GM23338 (cell line): Measurements from ENCODE around the gene MMD. TPM values are rescaled to one million over a fixed set of nuclear protein-coding genes. Genes with fewer than 3 reads are reported as not detected.
"Not testable (repeated sequence)": the region's sequence is repeated elsewhere in the genome, so short reads cannot be mapped to it uniquely, and the experiment has no call there.

Source experiments
- ATAC-seq: fragments of 200-7000 bp; cut with Tn5 transposase; 3 replicates; pipeline ENCODE4 v1.9.1; 2020
- DNase-seq: peaks from one replicate; pipeline ENCODE4 v3.0.0-alpha.2; 2015; ENCODE audit warnings: low spot score
- H2AFZ ChIP-seq: fragments of 200-600 bp; sonication (generic); 2 replicates; pipeline ENCODE4 v1.8.0; 2016; ENCODE audit warnings: antibody characterized with exemption, mild to moderate bottlenecking, moderate library complexity
- H3F3A ChIP-seq: fragments of 200-600 bp; sonication (generic); replicated peaks from 2 replicates; pipeline ENCODE4 v1.8.0; 2017; ENCODE audit warnings: antibody characterized with exemption, mixed run types, low read depth
- H3K27ac ChIP-seq: fragments of 200-600 bp; sonication (generic); 2 replicates; pipeline ENCODE4 v1.6.1; 2016; ENCODE audit warnings: low read depth
- H3K27me3 ChIP-seq: fragments of 200-600 bp; sonication (generic); 2 replicates; pipeline ENCODE4 v1.8.0; 2016; ENCODE audit warnings: mild to moderate bottlenecking, mixed run types, moderate library complexity; ENCODE audit not compliant: insufficient read depth
- H3K36me3 ChIP-seq: fragments of 200-600 bp; sonication (generic); 2 replicates; pipeline ENCODE4 v1.8.0; 2016; ENCODE audit warnings: mild to moderate bottlenecking; ENCODE audit not compliant: insufficient read depth
- H3K4me1 ChIP-seq: fragments of 200-600 bp; sonication (generic); 2 replicates; pipeline ENCODE4 v1.8.0; 2016; ENCODE audit warnings: mild to moderate bottlenecking, moderate library complexity; ENCODE audit not compliant: insufficient read depth
- H3K4me2 ChIP-seq: fragments of 200-600 bp; sonication (generic); 2 replicates; pipeline ENCODE4 v1.7.1; 2017; ENCODE audit warnings: mixed run types
- H3K4me3 ChIP-seq: fragments of 200-600 bp; sonication (generic); 2 replicates; pipeline ENCODE4 v1.6.1; 2016; ENCODE audit warnings: mixed run types
- H3K79me2 ChIP-seq: fragments of 200-600 bp; sonication (generic); replicated peaks from 2 replicates; pipeline ENCODE4 v1.8.0; 2017; ENCODE audit warnings: mild to moderate bottlenecking; ENCODE audit not compliant: insufficient read depth
- H3K9me2 ChIP-seq: fragments of 200-600 bp; sonication (generic); 2 replicates; pipeline ENCODE4 v1.8.0; 2017; ENCODE audit not compliant: insufficient read depth
- H4K20me1 ChIP-seq: fragments of 200-600 bp; sonication (generic); replicated peaks from 2 replicates; pipeline ENCODE4 v1.8.0; 2017; ENCODE audit warnings: mild to moderate bottlenecking; ENCODE audit not compliant: insufficient read depth
- H3K27ac Mint-ChIP-seq: 2 replicates; pipeline ENCODE4 v1.8.0; 2020; ENCODE audit warnings: inconsistent platforms, mild to moderate bottlenecking, moderate library complexity, mixed read lengths
- H3K27me3 Mint-ChIP-seq: 3 replicates; pipeline ENCODE4 v1.8.0; 2022; ENCODE audit warnings: low read depth, mild to moderate bottlenecking, moderate library complexity, mixed read lengths, inconsistent platforms; ENCODE audit not compliant: insufficient read depth, poor library complexity
- H3K36me3 Mint-ChIP-seq: 3 replicates; pipeline ENCODE4 v1.8.0; 2021; ENCODE audit warnings: low read depth, mild to moderate bottlenecking, inconsistent platforms, moderate library complexity, mixed read lengths
- H3K4me1 Mint-ChIP-seq: 3 replicates; pipeline ENCODE4 v1.8.0; 2020; ENCODE audit warnings: mild to moderate bottlenecking, inconsistent platforms, mixed read lengths
- H3K4me3 Mint-ChIP-seq: 3 replicates; pipeline ENCODE4 v1.8.0; 2021; ENCODE audit warnings: moderate library complexity, mild to moderate bottlenecking, inconsistent platforms, mixed read lengths
- H3K9me3 Mint-ChIP-seq: 3 replicates; pipeline ENCODE4 v1.8.0; 2020; ENCODE audit warnings: moderate library complexity, mild to moderate bottlenecking, inconsistent platforms, mixed read lengths
- CREB1 ChIP-seq: fragments of 250-450 bp; sonication (Bioruptor Pico); IDR thresholded peaks from 2 replicates; pipeline ENCODE4 v1.5.0; 2020; ENCODE audit warnings: low read depth, mild to moderate bottlenecking, moderate library complexity
- EZH2 ChIP-seq: fragments of 200-600 bp; sonication (generic); IDR thresholded peaks from one replicate; pipeline ENCODE4 v1.8.0; 2017; ENCODE audit warnings: antibody characterized with exemption, mild to moderate bottlenecking, low read depth; ENCODE audit not compliant: unreplicated experiment
- EZH2phosphoT487 ChIP-seq: fragments of 200-600 bp; sonication (generic); IDR thresholded peaks from one replicate; pipeline ENCODE4 v1.8.1; 2018; ENCODE audit warnings: antibody characterized with exemption; ENCODE audit not compliant: unreplicated experiment
- JUNB ChIP-seq: IDR thresholded peaks from one replicate; pipeline ENCODE4 v1.6.1; 2016; ENCODE audit warnings: antibody characterized with exemption; ENCODE audit not compliant: unreplicated experiment
- STAT1 ChIP-seq: IDR thresholded peaks from one replicate; pipeline ENCODE4 v1.6.1; 2016; ENCODE audit warnings: antibody characterized with exemption; ENCODE audit not compliant: unreplicated experiment
- ZNF331 ChIP-seq: fragments of 250-450 bp; sonication (Bioruptor Pico); IDR thresholded peaks from 2 replicates; pipeline ENCODE4 v1.5.0; 2020; ENCODE audit warnings: low read depth, mild to moderate bottlenecking, moderate library complexity
- polyA plus RNA-seq: library from polyadenylated mRNA; unstranded; fragments of >200 nt; fragmentation: Nextera tagmentation; extraction: Ambion mirVana; gene quantifications from 2 replicates; pipeline ENCODE4 v1.2.1, GENCODE V29; 2016
- total RNA-seq: library from RNA; depleted of rRNA; stranded (reverse); fragments of >200 nt; shearing (Covaris generic); gene quantifications from 2 replicates; pipeline ENCODE4 v1.2.3, GENCODE V29; 2014
- TF ChIP-seq, protein P1 (sequence below): fragments of 250-450 bp; sonication (Bioruptor Pico); IDR thresholded peaks from 2 replicates; pipeline ENCODE4 v1.5.0; 2020; ENCODE audit warnings: mild to moderate bottlenecking, moderate library complexity
- TF ChIP-seq, protein P2 (sequence below): IDR thresholded peaks from 2 replicates; pipeline ENCODE4 v1.6.1; 2016; ENCODE audit warnings: antibody characterized with exemption
- TF ChIP-seq, protein P3 (sequence below), 2 experiments: fragments of 200-600 bp in 1 of 2; sonication (generic) in 1 of 2; conservative IDR thresholded peaks; 2 replicates each; pipeline versions ENCODE4 v1.5.1 to v1.6.1; 2016 to 2017; ENCODE audit warnings: antibody characterized with exemption in 2 of 2, low read depth in 2 of 2, mild to moderate bottlenecking in 2 of 2, moderate library complexity in 1 of 2

Gene MMD
- total and polyA plus RNA-seq, 2 experiments from 2014 or later = 46.4 to 47.0 TPM

DNA sequence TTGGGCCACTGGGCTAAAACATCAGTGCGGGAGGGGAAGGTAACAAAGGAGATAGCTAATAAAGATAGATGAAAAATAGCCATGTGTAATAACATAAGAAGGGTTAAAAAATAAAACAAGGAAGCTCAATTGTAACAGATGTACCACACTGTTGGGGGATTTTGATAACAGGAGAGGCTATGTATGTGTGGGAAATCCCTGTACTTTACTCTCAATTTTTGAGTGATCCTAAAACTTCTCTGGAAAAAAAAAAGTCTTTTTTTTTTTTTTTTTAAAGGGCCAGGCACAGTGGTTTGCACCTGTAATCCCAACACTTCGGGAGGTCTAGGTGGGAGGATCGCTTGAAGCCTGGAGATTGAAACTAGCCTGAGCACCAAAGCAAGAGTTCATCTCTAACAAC lies 1.9 kb upstream of the MMD start (continued):
- TF ChIP-seq, protein P1, sequence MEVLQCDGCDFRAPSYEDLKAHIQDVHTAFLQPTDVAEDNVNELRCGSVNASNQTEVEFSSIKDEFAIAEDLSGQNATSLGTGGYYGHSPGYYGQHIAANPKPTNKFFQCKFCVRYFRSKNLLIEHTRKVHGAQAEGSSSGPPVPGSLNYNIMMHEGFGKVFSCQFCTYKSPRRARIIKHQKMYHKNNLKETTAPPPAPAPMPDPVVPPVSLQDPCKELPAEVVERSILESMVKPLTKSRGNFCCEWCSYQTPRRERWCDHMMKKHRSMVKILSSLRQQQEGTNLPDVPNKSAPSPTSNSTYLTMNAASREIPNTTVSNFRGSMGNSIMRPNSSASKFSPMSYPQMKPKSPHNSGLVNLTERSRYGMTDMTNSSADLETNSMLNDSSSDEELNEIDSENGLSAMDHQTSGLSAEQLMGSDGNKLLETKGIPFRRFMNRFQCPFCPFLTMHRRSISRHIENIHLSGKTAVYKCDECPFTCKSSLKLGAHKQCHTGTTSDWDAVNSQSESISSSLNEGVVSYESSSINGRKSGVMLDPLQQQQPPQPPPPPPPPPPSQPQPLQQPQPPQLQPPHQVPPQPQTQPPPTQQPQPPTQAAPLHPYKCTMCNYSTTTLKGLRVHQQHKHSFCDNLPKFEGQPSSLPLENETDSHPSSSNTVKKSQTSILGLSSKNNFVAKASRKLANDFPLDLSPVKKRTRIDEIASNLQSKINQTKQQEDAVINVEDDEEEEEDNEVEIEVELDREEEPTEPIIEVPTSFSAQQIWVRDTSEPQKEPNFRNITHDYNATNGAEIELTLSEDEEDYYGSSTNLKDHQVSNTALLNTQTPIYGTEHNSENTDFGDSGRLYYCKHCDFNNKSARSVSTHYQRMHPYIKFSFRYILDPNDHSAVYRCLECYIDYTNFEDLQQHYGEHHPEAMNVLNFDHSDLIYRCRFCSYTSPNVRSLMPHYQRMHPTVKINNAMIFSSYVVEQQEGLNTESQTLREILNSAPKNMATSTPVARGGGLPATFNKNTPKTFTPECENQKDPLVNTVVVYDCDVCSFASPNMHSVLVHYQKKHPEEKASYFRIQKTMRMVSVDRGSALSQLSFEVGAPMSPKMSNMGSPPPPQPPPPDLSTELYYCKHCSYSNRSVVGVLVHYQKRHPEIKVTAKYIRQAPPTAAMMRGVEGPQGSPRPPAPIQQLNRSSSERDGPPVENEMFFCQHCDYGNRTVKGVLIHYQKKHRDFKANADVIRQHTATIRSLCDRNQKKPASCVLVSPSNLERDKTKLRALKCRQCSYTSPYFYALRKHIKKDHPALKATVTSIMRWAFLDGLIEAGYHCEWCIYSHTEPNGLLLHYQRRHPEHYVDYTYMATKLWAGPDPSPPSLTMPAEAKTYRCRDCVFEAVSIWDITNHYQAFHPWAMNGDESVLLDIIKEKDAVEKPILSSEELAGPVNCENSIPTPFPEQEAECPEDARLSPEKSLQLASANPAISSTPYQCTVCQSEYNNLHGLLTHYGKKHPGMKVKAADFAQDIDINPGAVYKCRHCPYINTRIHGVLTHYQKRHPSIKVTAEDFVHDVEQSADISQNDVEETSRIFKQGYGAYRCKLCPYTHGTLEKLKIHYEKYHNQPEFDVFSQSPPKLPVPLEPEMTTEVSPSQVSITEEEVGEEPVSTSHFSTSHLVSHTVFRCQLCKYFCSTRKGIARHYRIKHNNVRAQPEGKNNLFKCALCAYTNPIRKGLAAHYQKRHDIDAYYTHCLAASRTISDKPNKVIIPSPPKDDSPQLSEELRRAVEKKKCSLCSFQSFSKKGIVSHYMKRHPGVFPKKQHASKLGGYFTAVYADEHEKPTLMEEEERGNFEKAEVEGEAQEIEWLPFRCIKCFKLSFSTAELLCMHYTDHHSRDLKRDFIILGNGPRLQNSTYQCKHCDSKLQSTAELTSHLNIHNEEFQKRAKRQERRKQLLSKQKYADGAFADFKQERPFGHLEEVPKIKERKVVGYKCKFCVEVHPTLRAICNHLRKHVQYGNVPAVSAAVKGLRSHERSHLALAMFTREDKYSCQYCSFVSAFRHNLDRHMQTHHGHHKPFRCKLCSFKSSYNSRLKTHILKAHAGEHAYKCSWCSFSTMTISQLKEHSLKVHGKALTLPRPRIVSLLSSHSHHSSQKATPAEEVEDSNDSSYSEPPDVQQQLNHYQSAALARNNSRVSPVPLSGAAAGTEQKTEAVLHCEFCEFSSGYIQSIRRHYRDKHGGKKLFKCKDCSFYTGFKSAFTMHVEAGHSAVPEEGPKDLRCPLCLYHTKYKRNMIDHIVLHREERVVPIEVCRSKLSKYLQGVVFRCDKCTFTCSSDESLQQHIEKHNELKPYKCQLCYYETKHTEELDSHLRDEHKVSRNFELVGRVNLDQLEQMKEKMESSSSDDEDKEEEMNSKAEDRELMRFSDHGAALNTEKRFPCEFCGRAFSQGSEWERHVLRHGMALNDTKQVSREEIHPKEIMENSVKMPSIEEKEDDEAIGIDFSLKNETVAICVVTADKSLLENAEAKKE (CRISPR knock-in tag) = no peak

DNA sequence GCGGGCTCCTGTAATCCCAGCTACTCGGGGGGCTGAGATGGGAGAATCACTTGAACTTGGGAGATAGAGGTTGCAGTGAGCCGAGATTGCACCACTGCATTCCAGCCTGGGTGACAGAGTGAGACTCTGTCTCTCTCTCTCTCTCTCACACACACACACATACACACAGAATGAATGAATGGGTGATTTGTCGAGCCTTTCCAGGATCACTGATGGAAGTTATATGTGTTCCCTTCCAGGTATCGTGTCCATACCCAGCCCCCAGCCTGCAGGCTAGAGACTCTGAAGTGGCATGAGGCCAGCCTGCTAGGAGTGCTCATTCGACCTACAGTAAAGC lies 1.2 kb upstream of the MMD start:
- H3K27me3 ChIP-seq = not testable (repeated sequence)

DNA sequence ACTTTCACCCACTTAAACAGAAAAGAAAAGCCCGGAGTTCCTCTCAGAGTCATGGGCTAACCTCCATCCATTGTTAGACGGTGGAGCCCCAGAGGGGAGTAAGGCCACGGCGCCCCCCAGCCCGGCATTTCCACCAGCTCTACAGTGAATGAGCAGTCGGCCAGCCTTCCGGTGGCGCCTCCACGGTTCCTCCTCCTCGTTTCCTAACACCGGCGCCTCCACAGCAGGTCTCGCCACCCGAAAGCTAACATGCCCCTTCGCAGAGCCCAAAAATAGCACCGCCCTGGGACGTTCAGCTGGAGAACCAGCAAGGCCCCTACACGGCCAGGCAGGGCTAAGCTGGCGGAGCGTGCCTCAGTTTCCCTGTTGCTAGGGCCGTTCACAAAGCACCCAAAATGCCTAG lies 858 bp downstream of the MMD start:
- peaks cover 2% of the 10 kb centered on the region for H3K27me3 Mint-ChIP-seq
- peak; percentile 38 for ATAC-seq
- TF ChIP-seq JUNB (no peak), ZNF331 (CRISPR knock-in tag) (no peak), EZH2 (no peak), STAT1 (no peak), CREB1 (CRISPR knock-in tag) (no peak), EZH2phosphoT487 (no peak)
- TF ChIP-seq, protein P2, sequence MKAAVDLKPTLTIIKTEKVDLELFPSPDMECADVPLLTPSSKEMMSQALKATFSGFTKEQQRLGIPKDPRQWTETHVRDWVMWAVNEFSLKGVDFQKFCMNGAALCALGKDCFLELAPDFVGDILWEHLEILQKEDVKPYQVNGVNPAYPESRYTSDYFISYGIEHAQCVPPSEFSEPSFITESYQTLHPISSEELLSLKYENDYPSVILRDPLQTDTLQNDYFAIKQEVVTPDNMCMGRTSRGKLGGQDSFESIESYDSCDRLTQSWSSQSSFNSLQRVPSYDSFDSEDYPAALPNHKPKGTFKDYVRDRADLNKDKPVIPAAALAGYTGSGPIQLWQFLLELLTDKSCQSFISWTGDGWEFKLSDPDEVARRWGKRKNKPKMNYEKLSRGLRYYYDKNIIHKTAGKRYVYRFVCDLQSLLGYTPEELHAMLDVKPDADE = no peak
- TF ChIP-seq, protein P3, sequence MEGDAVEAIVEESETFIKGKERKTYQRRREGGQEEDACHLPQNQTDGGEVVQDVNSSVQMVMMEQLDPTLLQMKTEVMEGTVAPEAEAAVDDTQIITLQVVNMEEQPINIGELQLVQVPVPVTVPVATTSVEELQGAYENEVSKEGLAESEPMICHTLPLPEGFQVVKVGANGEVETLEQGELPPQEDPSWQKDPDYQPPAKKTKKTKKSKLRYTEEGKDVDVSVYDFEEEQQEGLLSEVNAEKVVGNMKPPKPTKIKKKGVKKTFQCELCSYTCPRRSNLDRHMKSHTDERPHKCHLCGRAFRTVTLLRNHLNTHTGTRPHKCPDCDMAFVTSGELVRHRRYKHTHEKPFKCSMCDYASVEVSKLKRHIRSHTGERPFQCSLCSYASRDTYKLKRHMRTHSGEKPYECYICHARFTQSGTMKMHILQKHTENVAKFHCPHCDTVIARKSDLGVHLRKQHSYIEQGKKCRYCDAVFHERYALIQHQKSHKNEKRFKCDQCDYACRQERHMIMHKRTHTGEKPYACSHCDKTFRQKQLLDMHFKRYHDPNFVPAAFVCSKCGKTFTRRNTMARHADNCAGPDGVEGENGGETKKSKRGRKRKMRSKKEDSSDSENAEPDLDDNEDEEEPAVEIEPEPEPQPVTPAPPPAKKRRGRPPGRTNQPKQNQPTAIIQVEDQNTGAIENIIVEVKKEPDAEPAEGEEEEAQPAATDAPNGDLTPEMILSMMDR (conservative IDR thresholded peaks at IDR 0.05; ENCODE audit: low read depth in 2 of 2) = no peak

More for the DNA sequence above, 1.2 kb upstream of the MMD start:
- not testable (repeated sequence) for H3K4me3 ChIP-seq, H3F3A ChIP-seq, H3K9me2 ChIP-seq, H3K27ac ChIP-seq, H3K27me3 Mint-ChIP-seq, ATAC-seq, H3K36me3 ChIP-seq, H3K4me2 ChIP-seq, H3K9me3 Mint-ChIP-seq, H3K27ac Mint-ChIP-seq, H3K4me1 ChIP-seq, DNase-seq, H4K20me1 ChIP-seq
- Mint-ChIP-seq H3K4me1 (peaks cover 18% of the 10 kb centered on the region), H3K4me3 (peak overlapping the region; percentile 3; the same call in 1 of the 3 replicates), H3K36me3 (peaks cover 11% of the 10 kb centered on the region)
- Histone ChIP-seq H3K79me2 (peaks cover 33% of the 10 kb centered on the region), H2AFZ (peak overlapping the region; percentile 56; the same call in 1 of the 2 replicates)

More for the DNA sequence above, 858 bp downstream of the MMD start:
- Histone ChIP-seq H3K27ac (no peak overlapping the region), H3K4me3 (peak overlapping the region; percentile 95), H3K36me3 (no peaks in the 10 kb centered on the region), H3K79me2 (peaks cover 53% of the 10 kb centered on the region), H3K9me2 (no peaks in the 10 kb centered on the region), H4K20me1 (peaks cover 6% of the 10 kb centered on the region), H3F3A (no peaks in the 10 kb centered on the region), H2AFZ (peak overlapping the region; percentile 89), H3K27me3 (no peaks in the 10 kb centered on the region), H3K4me1 (peaks cover 8% of the 10 kb centered on the region), H3K4me2 (peak overlapping the region; percentile 94)
- Mint-ChIP-seq H3K4me3 (peak overlapping the region; percentile 88), H3K9me3 (no peaks in the 10 kb centered on the region), H3K27ac (peak overlapping the region; percentile 71; the same call in 1 of the 2 replicates), H3K4me1 (peaks cover 22% of the 10 kb centered on the region), H3K36me3 (peaks cover 14% of the 10 kb centered on the region)
- DNase-seq = peak; percentile 55
